ENCODE measurements around the gene CLDN6.

DNA sequence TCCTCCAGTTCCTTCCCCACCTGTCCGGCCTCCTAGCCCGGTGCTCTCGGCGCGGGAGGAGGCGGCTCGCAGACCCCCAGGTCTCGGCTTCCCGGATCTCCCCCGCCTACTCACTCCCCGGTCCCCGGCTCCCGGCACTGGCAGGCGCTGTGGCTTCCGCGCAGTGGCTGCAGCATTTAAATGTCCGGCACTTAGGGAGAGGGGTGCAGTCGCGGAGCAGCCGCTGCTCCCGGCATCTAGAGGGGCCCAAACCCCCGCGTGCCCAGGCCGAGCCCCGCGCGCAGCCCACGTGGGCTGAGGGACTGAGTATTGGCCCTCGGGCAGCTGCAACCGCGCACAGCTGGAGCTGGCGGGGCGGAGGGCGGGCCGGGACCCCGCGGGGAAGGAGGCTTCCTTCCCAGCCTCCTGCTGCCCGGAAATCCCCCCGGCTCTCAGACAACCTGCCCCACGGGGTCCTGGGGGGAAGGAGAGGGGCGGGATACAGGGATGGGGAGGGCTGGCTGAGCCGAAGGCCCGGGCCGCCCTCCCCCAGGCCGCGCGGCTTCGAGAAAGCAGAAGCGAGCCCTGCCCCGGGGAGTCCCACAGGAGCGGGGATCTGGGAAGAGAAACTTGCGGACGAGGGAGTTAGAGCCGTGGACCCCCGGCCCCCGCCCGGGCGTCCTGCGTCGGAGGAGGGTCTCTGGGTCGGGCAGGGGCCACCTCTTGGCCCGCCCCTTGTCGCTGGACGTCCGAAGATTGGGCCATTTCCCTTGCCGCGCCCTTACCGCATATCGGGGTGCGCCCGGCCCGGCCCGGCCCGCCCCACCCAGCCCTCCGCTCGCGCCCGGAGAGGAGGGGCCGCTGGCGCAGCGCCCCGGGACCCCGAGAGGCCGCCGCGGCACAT is 28.0 kb upstream of the CLDN6 start, which contains the start of gene MMP25:
- TF ChIP-seq, protein P1, sequence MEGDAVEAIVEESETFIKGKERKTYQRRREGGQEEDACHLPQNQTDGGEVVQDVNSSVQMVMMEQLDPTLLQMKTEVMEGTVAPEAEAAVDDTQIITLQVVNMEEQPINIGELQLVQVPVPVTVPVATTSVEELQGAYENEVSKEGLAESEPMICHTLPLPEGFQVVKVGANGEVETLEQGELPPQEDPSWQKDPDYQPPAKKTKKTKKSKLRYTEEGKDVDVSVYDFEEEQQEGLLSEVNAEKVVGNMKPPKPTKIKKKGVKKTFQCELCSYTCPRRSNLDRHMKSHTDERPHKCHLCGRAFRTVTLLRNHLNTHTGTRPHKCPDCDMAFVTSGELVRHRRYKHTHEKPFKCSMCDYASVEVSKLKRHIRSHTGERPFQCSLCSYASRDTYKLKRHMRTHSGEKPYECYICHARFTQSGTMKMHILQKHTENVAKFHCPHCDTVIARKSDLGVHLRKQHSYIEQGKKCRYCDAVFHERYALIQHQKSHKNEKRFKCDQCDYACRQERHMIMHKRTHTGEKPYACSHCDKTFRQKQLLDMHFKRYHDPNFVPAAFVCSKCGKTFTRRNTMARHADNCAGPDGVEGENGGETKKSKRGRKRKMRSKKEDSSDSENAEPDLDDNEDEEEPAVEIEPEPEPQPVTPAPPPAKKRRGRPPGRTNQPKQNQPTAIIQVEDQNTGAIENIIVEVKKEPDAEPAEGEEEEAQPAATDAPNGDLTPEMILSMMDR (IDR thresholded peaks at IDR 0.05) = no peak
- no peak for TF ChIP-seq POLR2A (IDR thresholded peaks at IDR 0.05)

Data from testis (tissue), 2 donors.